ENCODE measurements around the gene ERVMER34-1. TPM values are rescaled to one million over a fixed set of nuclear protein-coding genes. Genes with fewer than 3 reads are reported as not detected.

The ERVMER34-1 gene
- total and polyA plus RNA-seq, 2 donors (not counting 3 experiments of a cell fraction or from before 2014, with no cell fraction given): 0.03 TPM; not detected in 1

DNA sequence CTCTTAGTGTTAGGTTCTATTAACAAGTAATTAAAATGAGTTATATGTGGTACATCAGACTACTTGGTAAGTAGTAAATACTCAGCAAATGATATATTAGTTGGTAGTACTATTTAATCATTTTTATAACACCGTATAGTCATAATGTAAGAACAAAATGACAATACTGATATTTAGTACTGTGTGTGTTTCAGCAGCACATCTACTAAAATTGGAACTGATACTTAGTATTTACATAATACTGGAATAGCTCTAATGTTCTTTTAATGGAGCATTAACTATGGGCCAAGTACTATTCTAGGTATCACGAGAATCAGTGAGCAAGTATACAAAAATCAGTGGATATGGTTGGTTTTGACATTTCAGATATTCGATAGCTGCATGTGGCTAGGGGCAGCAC is 35.3 kb downstream of the ERVMER34-1 start:
- ChIA-PET CTCF (no interaction called here), POLR2A (no interaction called here)
- no peak for DNase-seq (ENCODE audit: low read depth, low spot score)
- FAIRE-seq: peak; percentile 4
- Histone ChIP-seq H4K20me1 (replicated peaks; ENCODE audit: control insufficient read depth, extremely low read depth, insufficient read depth, low read length) (no peaks in the 10 kb centered on the region), H3K4me1 (ENCODE audit: control insufficient read depth, extremely low read depth, insufficient read depth, low read length) (peaks cover 30% of the 10 kb centered on the region), H3K27ac (ENCODE audit: insufficient read depth, low read depth, low read length) (no peak overlapping the region), H2AFZ (ENCODE audit: low read depth, low read length) (no peak overlapping the region), H3K9ac (replicated peaks; ENCODE audit: extremely low read depth, insufficient read depth, low read length) (no peak overlapping the region), H3K4me2 (ENCODE audit: insufficient read depth, low read length) (peak overlapping the region; percentile 93), H3K27me3 (ENCODE audit: control insufficient read depth in 2 of 2, insufficient read depth in 2 of 2, low read length in 2 of 2) (no peaks in the 10 kb centered on the region), H3K9me1 (replicated peaks; ENCODE audit: control insufficient read depth, extremely low read depth, insufficient read depth, low read length) (no peaks in the 10 kb centered on the region), H3K79me2 (ENCODE audit: control insufficient read depth, insufficient read depth, low read length) (peaks cover 32% of the 10 kb centered on the region), H3K4me3 (replicated peaks in 1 of 3; ENCODE audit: insufficient read depth in 1 of 3, low read depth in 1 of 3, low read length in 3 of 3) (no peak overlapping the region), H3K9me3 (replicated peaks; ENCODE audit: control insufficient read depth, insufficient read depth, low read length) (no peaks in the 10 kb centered on the region), H3K36me3 (ENCODE audit: control insufficient read depth in 2 of 2, extremely low read depth in 1 of 2, insufficient read depth in 2 of 2, low read length in 2 of 2) (peaks cover 4 to 10% of the 10 kb centered on the region in 2 experiments)
- BruUV-seq (replicated peaks): no TSS peak
- TF ChIP-seq, protein P1, sequence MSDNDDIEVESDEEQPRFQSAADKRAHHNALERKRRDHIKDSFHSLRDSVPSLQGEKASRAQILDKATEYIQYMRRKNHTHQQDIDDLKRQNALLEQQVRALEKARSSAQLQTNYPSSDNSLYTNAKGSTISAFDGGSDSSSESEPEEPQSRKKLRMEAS (IDR thresholded peaks at IDR 0.05; ENCODE audit: insufficient read depth, insufficient read length): no peak
- TF ChIP-seq EZH2 (IDR thresholded peaks at IDR 0.05; ENCODE audit: borderline replicate concordance, low read depth, low read length, severe bottlenecking): no peak
- intact Hi-C loops (cut with micrococcal nuclease): loop anchor here (10.0 kb wide), 1 partner anchor 839 kb away; no protein-coding TSS in a partner anchor
- dilution Hi-C loops (cut with MboI; ENCODE audit: extremely low pct_ligation_motif_present, low sequenced_read_pairs): no loop called here

DNA sequence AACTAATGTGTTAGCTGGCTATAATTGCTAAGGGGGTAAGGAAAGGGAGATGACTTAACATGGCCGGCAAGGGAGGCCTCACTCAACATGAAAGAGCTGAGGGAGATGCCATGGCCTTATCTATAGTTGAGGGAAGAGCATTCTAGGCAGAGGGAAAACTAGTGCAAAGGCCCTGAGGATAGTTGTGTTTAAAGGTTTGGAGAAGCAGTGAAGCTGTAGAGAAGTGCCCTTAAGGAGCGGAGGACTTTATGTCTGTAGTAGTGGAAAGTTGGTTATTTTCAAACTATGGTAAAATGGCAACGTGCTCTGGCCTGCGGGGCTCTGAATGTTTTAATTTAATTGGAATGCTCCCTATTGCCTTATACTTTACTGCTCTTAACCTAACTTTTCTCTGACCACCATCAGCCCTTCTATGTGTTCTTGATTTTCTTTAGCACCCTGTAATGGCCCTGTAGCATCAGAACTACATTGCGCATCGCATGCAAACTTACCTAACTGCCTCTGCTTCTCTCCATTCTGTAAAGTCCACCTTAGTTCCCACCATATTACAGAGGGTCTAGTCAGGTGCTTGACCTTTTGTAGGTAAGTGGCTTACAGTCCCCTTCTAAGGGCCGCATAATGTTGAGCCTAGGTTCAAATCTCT is 35.8 kb downstream of the ERVMER34-1 start:
- H3K9me3 ChIP-seq (replicated peaks; ENCODE audit: control insufficient read depth, insufficient read depth, low read length): no peaks in the 10 kb centered on the region
- dilution Hi-C loops (cut with MboI; ENCODE audit: extremely low pct_ligation_motif_present, low sequenced_read_pairs) (no loop called here), intact Hi-C loops (cut with micrococcal nuclease) (loop anchor here (10.0 kb wide), 1 partner anchor 839 kb away; no protein-coding TSS in a partner anchor)
- H3K36me3 ChIP-seq (ENCODE audit: control insufficient read depth in 2 of 2, extremely low read depth in 1 of 2, insufficient read depth in 2 of 2, low read length in 2 of 2): peaks cover 4 to 10% of the 10 kb centered on the region in 2 experiments
- no peak overlapping the region for H3K9ac ChIP-seq (replicated peaks; ENCODE audit: extremely low read depth, insufficient read depth, low read length)
- H3K4me3 ChIP-seq (replicated peaks in 1 of 3; ENCODE audit: insufficient read depth in 1 of 3, low read depth in 1 of 3, low read length in 3 of 3): no peak overlapping the region
- CTCF ChIA-PET: no interaction called here
- BruUV-seq (replicated peaks): no TSS peak
- POLR2A ChIA-PET: no interaction called here
- TF ChIP-seq, protein P2, sequence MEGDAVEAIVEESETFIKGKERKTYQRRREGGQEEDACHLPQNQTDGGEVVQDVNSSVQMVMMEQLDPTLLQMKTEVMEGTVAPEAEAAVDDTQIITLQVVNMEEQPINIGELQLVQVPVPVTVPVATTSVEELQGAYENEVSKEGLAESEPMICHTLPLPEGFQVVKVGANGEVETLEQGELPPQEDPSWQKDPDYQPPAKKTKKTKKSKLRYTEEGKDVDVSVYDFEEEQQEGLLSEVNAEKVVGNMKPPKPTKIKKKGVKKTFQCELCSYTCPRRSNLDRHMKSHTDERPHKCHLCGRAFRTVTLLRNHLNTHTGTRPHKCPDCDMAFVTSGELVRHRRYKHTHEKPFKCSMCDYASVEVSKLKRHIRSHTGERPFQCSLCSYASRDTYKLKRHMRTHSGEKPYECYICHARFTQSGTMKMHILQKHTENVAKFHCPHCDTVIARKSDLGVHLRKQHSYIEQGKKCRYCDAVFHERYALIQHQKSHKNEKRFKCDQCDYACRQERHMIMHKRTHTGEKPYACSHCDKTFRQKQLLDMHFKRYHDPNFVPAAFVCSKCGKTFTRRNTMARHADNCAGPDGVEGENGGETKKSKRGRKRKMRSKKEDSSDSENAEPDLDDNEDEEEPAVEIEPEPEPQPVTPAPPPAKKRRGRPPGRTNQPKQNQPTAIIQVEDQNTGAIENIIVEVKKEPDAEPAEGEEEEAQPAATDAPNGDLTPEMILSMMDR (IDR thresholded peaks at IDR 0.05; ENCODE audit: extremely low read depth in 1 of 2, insufficient read depth in 1 of 2, low read depth in 1 of 2, low read length in 2 of 2): no peak
- TF ChIP-seq GATA2 (IDR thresholded peaks at IDR 0.05; ENCODE audit: insufficient read depth, insufficient read length, low read depth, low read length): no peak
- TF ChIP-seq MYC (IDR thresholded peaks at IDR 0.05; ENCODE audit: low read depth, low read length): no peak
- TF ChIP-seq, protein P1 (IDR thresholded peaks at IDR 0.05; ENCODE audit: insufficient read depth, insufficient read length): no peak
- TF ChIP-seq POLR2A (IDR thresholded peaks at IDR 0.05; ENCODE audit: low read depth, low read length): peak; percentile 44
- TF ChIP-seq POLR2AphosphoS5 (IDR thresholded peaks at IDR 0.05; ENCODE audit: insufficient read depth, low read depth, low read length): peak; percentile 42
- peaks cover 32% of the 10 kb centered on the region for H3K79me2 ChIP-seq (ENCODE audit: control insufficient read depth, insufficient read depth, low read length)
- DNase-seq (ENCODE audit: low read depth, low spot score): no peak
- no peaks in the 10 kb centered on the region for H3K27me3 ChIP-seq (ENCODE audit: control insufficient read depth in 2 of 2, insufficient read depth in 2 of 2, low read length in 2 of 2)
- H2AFZ ChIP-seq (ENCODE audit: low read depth, low read length): no peak overlapping the region
- no peaks in the 10 kb centered on the region for H3K9me1 ChIP-seq (replicated peaks; ENCODE audit: control insufficient read depth, extremely low read depth, insufficient read depth, low read length)
- H3K4me2 ChIP-seq (ENCODE audit: insufficient read depth, low read length): peak overlapping the region; percentile 93
- peaks cover 30% of the 10 kb centered on the region for H3K4me1 ChIP-seq (ENCODE audit: control insufficient read depth, extremely low read depth, insufficient read depth, low read length)
- no peak for FAIRE-seq
- no peaks in the 10 kb centered on the region for H4K20me1 ChIP-seq (replicated peaks; ENCODE audit: control insufficient read depth, extremely low read depth, insufficient read depth, low read length)
- no peak overlapping the region for H3K27ac ChIP-seq (ENCODE audit: insufficient read depth, low read depth, low read length)

All from endothelial cell of umbilical vein (primary cell).